Measurements from ENCODE around the gene BTG2.

DNA sequence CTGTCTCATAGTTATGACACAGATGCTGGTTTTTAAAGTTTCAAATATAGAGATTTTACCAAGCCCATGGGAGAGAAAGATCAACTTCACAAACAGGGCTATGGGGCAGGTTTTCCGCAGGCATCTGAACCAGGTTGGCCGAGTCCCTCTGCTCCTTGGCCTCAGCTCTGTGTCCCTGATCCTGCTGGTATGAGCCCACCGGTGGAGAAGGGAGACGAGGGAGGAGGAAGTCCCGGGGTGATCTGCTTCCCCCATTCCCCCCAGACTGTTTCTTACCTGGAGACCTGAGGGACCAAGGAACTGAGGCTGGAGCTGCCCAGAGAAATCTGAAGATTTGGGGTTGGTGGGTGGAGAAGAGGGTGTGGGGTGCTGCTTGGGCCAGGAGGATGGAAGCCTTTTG, 28.9 kb upstream of the BTG2 start:
- TF ChIP-seq, protein P1, sequence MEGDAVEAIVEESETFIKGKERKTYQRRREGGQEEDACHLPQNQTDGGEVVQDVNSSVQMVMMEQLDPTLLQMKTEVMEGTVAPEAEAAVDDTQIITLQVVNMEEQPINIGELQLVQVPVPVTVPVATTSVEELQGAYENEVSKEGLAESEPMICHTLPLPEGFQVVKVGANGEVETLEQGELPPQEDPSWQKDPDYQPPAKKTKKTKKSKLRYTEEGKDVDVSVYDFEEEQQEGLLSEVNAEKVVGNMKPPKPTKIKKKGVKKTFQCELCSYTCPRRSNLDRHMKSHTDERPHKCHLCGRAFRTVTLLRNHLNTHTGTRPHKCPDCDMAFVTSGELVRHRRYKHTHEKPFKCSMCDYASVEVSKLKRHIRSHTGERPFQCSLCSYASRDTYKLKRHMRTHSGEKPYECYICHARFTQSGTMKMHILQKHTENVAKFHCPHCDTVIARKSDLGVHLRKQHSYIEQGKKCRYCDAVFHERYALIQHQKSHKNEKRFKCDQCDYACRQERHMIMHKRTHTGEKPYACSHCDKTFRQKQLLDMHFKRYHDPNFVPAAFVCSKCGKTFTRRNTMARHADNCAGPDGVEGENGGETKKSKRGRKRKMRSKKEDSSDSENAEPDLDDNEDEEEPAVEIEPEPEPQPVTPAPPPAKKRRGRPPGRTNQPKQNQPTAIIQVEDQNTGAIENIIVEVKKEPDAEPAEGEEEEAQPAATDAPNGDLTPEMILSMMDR (conservative IDR thresholded peaks at IDR 0.05; ENCODE audit: low read length): no peak
- TF ChIP-seq EZH2phosphoT487 (IDR thresholded peaks at IDR 0.05; ENCODE audit: borderline replicate concordance): no peak

All from Loucy (cell line).